CD14-positive monocyte (primary cell): Measurements from ENCODE around the gene INTS15. TPM values are rescaled to one million over a fixed set of nuclear protein-coding genes. Genes with fewer than 3 reads are reported as not detected.

ENCODE experiments used
- DNase-seq, 3 donors: peaks; one replicate each; pipeline ENCODE4 v3.0.0-alpha.2; 2011 to 2022
- H2AFZ ChIP-seq: 2 replicates; pipeline ENCODE4 v1.6.0; 2012; ENCODE audit warnings: mild to moderate bottlenecking, low read depth, low read length, inconsistent platforms; ENCODE audit not compliant: insufficient read depth, poor library complexity, severe bottlenecking
- H3K27ac ChIP-seq, 2 donors: 1 replicate in 1 of 2; 2 replicates in 1 of 2; pipeline ENCODE4 v1.5.1; 2012 to 2013; ENCODE audit warnings: low read length in 2 of 2, control low read depth in 1 of 2, inconsistent platforms in 1 of 2, low read depth in 1 of 2, mild to moderate bottlenecking in 1 of 2
- H3K27me3 ChIP-seq, 2 donors: one replicate each; pipeline versions ENCODE4 v1.6.0 to v1.6.1; 2011 to 2013; ENCODE audit warnings: low read length in 2 of 2; ENCODE audit not compliant: control insufficient read depth in 2 of 2, insufficient read depth in 2 of 2
- H3K36me3 ChIP-seq, 2 donors: replicated peaks in 1 of 2; 1 replicate in 1 of 2; 2 replicates in 1 of 2; pipeline versions ENCODE4 v1.5.1 to v1.6.1; 2012 to 2013; ENCODE audit warnings: low read length in 2 of 2, control low read depth in 1 of 2, inconsistent platforms in 1 of 2, mild to moderate bottlenecking in 1 of 2; ENCODE audit not compliant: insufficient read depth in 2 of 2, control insufficient read depth in 1 of 2
- H3K4me1 ChIP-seq, 2 donors: 1 replicate in 1 of 2; 2 replicates in 1 of 2; pipeline versions ENCODE4 v1.5.1 to v1.6.1; 2012 to 2013; ENCODE audit warnings: low read length in 2 of 2, control low read depth in 1 of 2, inconsistent platforms in 1 of 2, mild to moderate bottlenecking in 1 of 2, moderate library complexity in 1 of 2; ENCODE audit not compliant: insufficient read depth in 2 of 2, control insufficient read depth in 1 of 2
- H3K4me2 ChIP-seq: replicated peaks from 2 replicates; pipeline ENCODE3; 2012; ENCODE audit warnings: low read length, moderate library complexity, mild to moderate bottlenecking; ENCODE audit not compliant: poor library complexity, severe bottlenecking; ENCODE audit errors: extremely low read depth
- H3K4me3 ChIP-seq, 3 experiments: fragments of 200-600 bp in 1 of 3; sonication (generic) in 1 of 3; replicated peaks in 1 of 3; 1 replicate in 2 of 3; 2 replicates in 1 of 3; pipeline ENCODE4 v1.5.1; 2011 to 2013; ENCODE audit warnings: low read length in 3 of 3, mild to moderate bottlenecking in 3 of 3, control low read depth in 2 of 3, low read depth in 2 of 3, inconsistent platforms in 1 of 3, moderate library complexity in 1 of 3
- H3K79me2 ChIP-seq: 2 replicates; pipeline ENCODE4 v1.6.0; 2012; ENCODE audit warnings: mild to moderate bottlenecking, control low read depth, inconsistent platforms, low read length, moderate library complexity; ENCODE audit not compliant: insufficient read depth
- H3K9ac ChIP-seq: 2 replicates; pipeline ENCODE4 v1.6.0; 2017; ENCODE audit warnings: low read length, mild to moderate bottlenecking; ENCODE audit not compliant: insufficient read depth, poor library complexity, severe bottlenecking
- H3K9me3 ChIP-seq, 2 donors: replicated peaks in 1 of 2; 1 replicate in 1 of 2; 2 replicates in 1 of 2; pipeline versions ENCODE4 v1.5.1 to v1.6.1; 2012 to 2013; ENCODE audit warnings: low read length in 2 of 2, control low read depth in 1 of 2; ENCODE audit not compliant: control insufficient read depth in 1 of 2, insufficient read depth in 1 of 2
- H4K20me1 ChIP-seq: 2 replicates; pipeline ENCODE4 v1.6.0; 2012; ENCODE audit warnings: mild to moderate bottlenecking, low read length, control low read depth, moderate library complexity; ENCODE audit not compliant: insufficient read depth
- H3K27ac Mint-ChIP-seq, 7 donors: one replicate each; pipeline ENCODE4 v1.8.0; 2020; ENCODE audit warnings: mild to moderate bottlenecking in 7 of 7, mixed read lengths in 7 of 7, moderate library complexity in 6 of 7, inconsistent platforms in 2 of 7
- H3K27me3 Mint-ChIP-seq, 3 donors: one replicate each; pipeline ENCODE4 v1.8.0; 2021 to 2022; ENCODE audit warnings: low read depth in 3 of 3, mild to moderate bottlenecking in 3 of 3, mixed read lengths in 3 of 3, moderate library complexity in 3 of 3, inconsistent platforms in 1 of 3
- H3K36me3 Mint-ChIP-seq, 2 donors: one replicate each; pipeline ENCODE4 v1.8.0; 2020; ENCODE audit warnings: mixed read lengths in 2 of 2, inconsistent platforms in 1 of 2, mild to moderate bottlenecking in 1 of 2
- H3K4me1 Mint-ChIP-seq: one replicate; pipeline ENCODE4 v1.8.0; 2020; ENCODE audit warnings: mild to moderate bottlenecking, mixed read lengths
- H3K4me3 Mint-ChIP-seq, 2 donors: one replicate each; pipeline ENCODE4 v1.8.0; 2020; ENCODE audit warnings: mild to moderate bottlenecking in 2 of 2, mixed read lengths in 2 of 2, moderate library complexity in 1 of 2
- H3K9me3 Mint-ChIP-seq, 7 donors: one replicate each; pipeline ENCODE4 v1.8.0; 2020 to 2022; ENCODE audit warnings: mixed read lengths in 7 of 7, mild to moderate bottlenecking in 6 of 7, moderate library complexity in 6 of 7, inconsistent platforms in 2 of 7
- CTCF ChIP-seq: fragments of 200-600 bp; IDR thresholded peaks from one replicate; pipeline ENCODE4 v1.8.0; 2022; ENCODE audit warnings: antibody characterized with exemption, mild to moderate bottlenecking
- WGBS: methylation state at CpG from one replicate; pipeline ENCODE4 v1.1.5; 2013; ENCODE audit warnings: missing lambda C conversion rate; ENCODE audit not compliant: insufficient coverage; 5-methylcytosine and 5-hydroxymethylcytosine counted together
- intact Hi-C, 2 donors: fragments of 100-400 bp; cut with micrococcal nuclease; formaldehyde crosslinking; loops; one replicate each; pipeline versions ENCODE4 v1.15.0 to v1.15.1; 2023
- polyA plus RNA-seq, 3 donors: library from polyadenylated mRNA; depleted of rRNA in 1 of 3; unstranded in 2 of 3; stranded (reverse) in 1 of 3; fragments of 300-500 nt in 2 of 3; fragments of >200 nt in 1 of 3; fragmentation: Illumina TruSeq in 2 of 3; gene quantifications; 1 replicate in 2 of 3; 2 replicates in 1 of 3; pipeline ENCODE4 v1.2.3, GENCODE V29; 2012 to 2021

Gene INTS15
- polyA plus RNA-seq, 3 donors, result 16.9 to 32.7 (median 17.2) TPM

GRCh38 chr7:6613706-6614105 is 23.9 kb downstream of the INTS15 start:
- no peak overlapping the region for H3K4me3 Mint-ChIP-seq
- WGBS, result 70% methylated on average over 2 of the region's 2 CpGs
- peaks cover 0 to 18% (median 5%) of the 10 kb centered on the region in 7 donors for H3K9me3 Mint-ChIP-seq
- H3K27ac Mint-ChIP-seq, result no peak overlapping the region
- Histone ChIP-seq H3K9ac (no peak overlapping the region), H2AFZ (no peak overlapping the region), H3K27ac (no peak overlapping the region), H3K4me2 (no peak overlapping the region), H3K79me2 (no peaks in the 10 kb centered on the region), H3K36me3 (peaks cover 2 to 10% of the 10 kb centered on the region in 2 donors), H3K4me3 (no peak overlapping the region), H3K9me3 (peaks cover 0 to 5% of the 10 kb centered on the region in 2 donors), H3K27me3 (peaks cover 15 to 45% of the 10 kb centered on the region in 2 donors), H4K20me1 (no peaks in the 10 kb centered on the region), H3K4me1 (peaks cover 0 to 8% of the 10 kb centered on the region in 2 donors)
- no peak for DNase-seq
- peaks cover 8 to 13% of the 10 kb centered on the region in 2 donors for H3K36me3 Mint-ChIP-seq
- H3K27me3 Mint-ChIP-seq, result peaks cover 42 to 61% (median 58%) of the 10 kb centered on the region in 3 donors
- intact Hi-C loops, result no loop called here
- no peak for TF ChIP-seq CTCF
- peaks cover 8% of the 10 kb centered on the region for H3K4me1 Mint-ChIP-seq

GRCh38 chr7:6614953-6615722 is 25.3 kb downstream of the INTS15 start, which contains the start of gene ZNF853:
TSS of gene ZNF853 (plus strand) at chr7:6615610. CDS start at chr7:6616175, 565 bp downstream.
- no peaks in the 10 kb centered on the region for H3K79me2 ChIP-seq
- H3K9ac ChIP-seq, result no peak within 1 kb of the TSS
- Mint-ChIP-seq H3K9me3 (peaks cover 0 to 19% (median 5%) of the 10 kb centered on the region in 7 donors), H3K27ac (no peak within 1 kb of the TSS), H3K36me3 (peaks cover 0 to 5% of the 10 kb centered on the region in 2 donors), H3K27me3 (peaks cover 42 to 66% (median 61%) of the 10 kb centered on the region in 3 donors), H3K4me3 (peak within 1 kb of the TSS; percentile 50 to 81), H3K4me1 (peaks cover 8% of the 10 kb centered on the region)
- 3% methylated on average over 88 of the region's 91 CpGs for WGBS
- H4K20me1 ChIP-seq, result no peaks in the 10 kb centered on the region
- peaks cover 0 to 8% of the 10 kb centered on the region in 2 donors for H3K4me1 ChIP-seq
- H3K9me3 ChIP-seq, result peaks cover 0 to 5% of the 10 kb centered on the region in 2 donors
- peak within 1 kb of the TSS; percentile 41 for H2AFZ ChIP-seq
- peaks cover 15 to 51% of the 10 kb centered on the region in 2 donors for H3K27me3 ChIP-seq
- DNase-seq, result no peak
- no peak for TF ChIP-seq CTCF
- no peaks in the 10 kb centered on the region for H3K36me3 ChIP-seq
- no peak within 1 kb of the TSS for H3K27ac ChIP-seq
- intact Hi-C loops, result no loop called here
- peak within 1 kb of the TSS; percentile 36 for H3K4me2 ChIP-seq
- H3K4me3 ChIP-seq, result peak within 1 kb of the TSS in 1 of 3 experiments; percentile 25
